CD4-positive, alpha-beta T cell treated with Interleukin-6 at 100 ng/mL for 8 hours (primary cell): ENCODE data around the gene PTHLH.

Experiments used
- DNase-seq: peaks from one replicate; pipeline ENCODE4 v3.0.0-alpha.2; 2020; ENCODE audit warnings: mixed read lengths, low spot score

The PTHLH gene

GRCh38 chr12:27973487-27973890 is 956 bp upstream of the PTHLH start:
- DNase-seq = no peak

- DNase-seq = no peak
Measured at GRCh38 chr12:27971606-27972005, 927 bp downstream of the PTHLH start.

GRCh38 chr12:27971121-27971489 is 1.4 kb downstream of the PTHLH start:
- no peak for DNase-seq

GRCh38 chr12:27970401-27971120 is 2.0 kb downstream of the PTHLH start:
- DNase-seq = no peak

GRCh38 chr12:27969624-27970400 is 2.7 kb downstream of the PTHLH start:
- no peak for DNase-seq

GRCh38 chr12:27968972-27969623 is 3.4 kb downstream of the PTHLH start:
- no peak for DNase-seq

- DNase-seq = no peak
Measured at GRCh38 chr12:27967551-27968054, 4.9 kb downstream of the PTHLH start.

GRCh38 chr12:27966870-27967269 is 5.7 kb downstream of the PTHLH start:
- no peak for DNase-seq

- no peak for DNase-seq
Measured at GRCh38 chr12:27965966-27966365, 6.6 kb downstream of the PTHLH start.

- no peak for DNase-seq
Measured at GRCh38 chr12:27965411-27965810, 7.1 kb downstream of the PTHLH start.

- no peak for DNase-seq
Measured at GRCh38 chr12:27964123-27964522, 8.4 kb downstream of the PTHLH start.

- no peak for DNase-seq
Measured at GRCh38 chr12:27960821-27961220, 11.7 kb downstream of the PTHLH start.

- no peak for DNase-seq
Measured at GRCh38 chr12:27958675-27959074, 13.9 kb downstream of the PTHLH start.

- no peak for DNase-seq
Measured at GRCh38 chr12:27957366-27957765, 15.2 kb downstream of the PTHLH start.

GRCh38 chr12:27953817-27954216 is 18.7 kb downstream of the PTHLH start:
- no peak for DNase-seq

GRCh38 chr12:27953348-27953747 is 19.2 kb downstream of the PTHLH start:
- no peak for DNase-seq

- DNase-seq = no peak
Measured at GRCh38 chr12:27952510-27952909, 20.0 kb downstream of the PTHLH start.

GRCh38 chr12:27951898-27952297 is 20.6 kb downstream of the PTHLH start:
- DNase-seq = no peak

GRCh38 chr12:27946421-27946820 is 26.1 kb downstream of the PTHLH start:
- no peak for DNase-seq

- peak; percentile 56 for DNase-seq
Measured at GRCh38 chr12:27940756-27941402, 31.7 kb downstream of the PTHLH start.

- DNase-seq = no peak
Measured at GRCh38 chr12:27940245-27940644, 32.3 kb downstream of the PTHLH start.

- no peak for DNase-seq
Measured at GRCh38 chr12:27937768-27938167, 34.8 kb downstream of the PTHLH start.
